ENCODE results near the gene TMEM161B.
A peak's percentile ranks its signal among the peaks of the same experiment; 100 is the strongest.

TMEM161B gene

DNA sequence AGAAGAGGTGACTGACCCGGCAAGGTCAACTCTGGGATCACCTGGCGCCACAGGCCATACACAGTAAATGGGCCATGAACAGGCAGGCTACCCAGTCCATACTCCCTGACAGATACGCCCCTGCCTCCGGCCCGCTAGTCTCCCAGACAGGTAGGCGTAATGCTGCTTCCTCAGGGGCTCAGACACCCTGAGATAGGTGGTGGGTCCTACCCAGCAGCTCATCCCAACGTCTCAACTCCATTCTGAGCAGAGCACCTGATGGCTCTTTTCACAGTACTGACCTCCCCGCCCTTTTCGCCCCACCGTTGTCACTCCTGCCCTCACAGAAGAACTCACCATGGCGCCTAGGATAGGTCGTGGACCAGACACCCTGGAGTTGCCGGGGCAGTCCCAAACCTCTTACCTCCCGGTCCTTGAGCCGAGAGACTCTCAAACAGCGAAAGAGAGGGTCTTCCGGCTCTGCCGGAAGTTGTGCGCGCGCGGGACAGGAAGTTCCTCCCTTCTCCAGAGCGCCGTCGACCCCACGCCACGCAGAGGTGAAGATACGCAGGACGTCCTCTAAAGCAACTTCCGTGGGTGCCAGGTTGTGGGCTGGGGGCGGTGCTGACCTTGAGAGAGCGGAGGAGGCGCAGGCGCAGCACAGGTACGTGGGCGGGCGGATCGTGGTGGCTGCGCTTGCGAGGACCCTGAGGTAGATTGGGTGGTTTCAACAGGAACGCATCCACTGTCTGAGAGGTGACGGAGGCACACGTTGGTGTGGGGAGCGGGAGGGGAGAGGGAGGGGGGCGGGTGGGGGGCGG lies at the start of gene TMEM161B:
TMEM161B (minus strand) TSS at position 461 of the 800 bp plus-strand sequence; CDS start at position 339, 122 bp downstream.
- DNase-seq (ENCODE audit: low spot score in 2 of 2): peak; percentile 86 to 96
- peaks cover 10% of the 10 kb centered on the region; the same call in 1 of the 2 replicates for H3K9me3 ChIP-seq
- H3K4me3 ChIP-seq: peak within 1 kb of the TSS; percentile 80
- peaks cover 31% of the 10 kb centered on the region for H3K36me3 ChIP-seq (replicated peaks)
- no peaks in the 10 kb centered on the region for H3K27me3 ChIP-seq (ENCODE audit: low read depth)
- H3K4me1 ChIP-seq: peaks cover 18% of the 10 kb centered on the region
- in situ Hi-C loops (cut with MboI; ENCODE audit: low sequenced_read_pairs): loop anchor here (10.0 kb wide), 1 partner anchor 406 kb away; no protein-coding TSS in a partner anchor

- H3K9me3 ChIP-seq: no peaks in the 10 kb centered on the region
- no peak overlapping the region for H3K4me3 ChIP-seq
- no peak for DNase-seq (ENCODE audit: low spot score in 2 of 2)
- 0 out of 2 replicates have a peak, but pooled peaks cover 2% of the 10 kb centered on the region for H3K4me1 ChIP-seq
- H3K27me3 ChIP-seq (ENCODE audit: low read depth): no peaks in the 10 kb centered on the region
- no peaks in the 10 kb centered on the region for H3K36me3 ChIP-seq (replicated peaks)
- in situ Hi-C loops (cut with MboI; ENCODE audit: low sequenced_read_pairs): no loop called here
Observed at GRCh38 chr5:88304356-88304755, 35.7 kb upstream of the TMEM161B start.

GRCh38 chr5:88298425-88298824 lies 29.8 kb upstream of the TMEM161B start:
- H3K9me3 ChIP-seq: no peaks in the 10 kb centered on the region
- no peak overlapping the region for H3K4me3 ChIP-seq
- no peak for DNase-seq (ENCODE audit: low spot score in 2 of 2)
- H3K27me3 ChIP-seq (ENCODE audit: low read depth): no peaks in the 10 kb centered on the region
- no peaks in the 10 kb centered on the region for H3K4me1 ChIP-seq
- in situ Hi-C loops (cut with MboI; ENCODE audit: low sequenced_read_pairs): no loop called here
- H3K36me3 ChIP-seq (replicated peaks): no peaks in the 10 kb centered on the region

DNA sequence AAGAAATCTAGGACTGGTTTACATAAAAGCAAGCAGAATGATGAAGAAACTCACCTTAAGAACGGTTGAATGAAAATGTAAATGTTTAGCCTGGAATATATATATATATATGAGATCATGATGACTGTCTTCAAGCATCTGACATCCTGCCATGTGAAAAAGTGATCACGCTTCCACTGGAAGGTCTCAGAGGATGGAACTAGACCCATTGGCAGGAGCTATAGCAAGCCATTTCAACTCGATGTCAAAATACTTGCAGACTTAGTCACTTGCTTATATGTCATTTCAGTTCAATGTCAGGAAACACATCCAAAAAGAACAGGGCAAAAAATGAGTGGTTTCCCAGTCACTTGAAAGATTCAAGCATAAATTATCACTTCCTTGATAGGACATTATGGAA lies 22.2 kb upstream of the TMEM161B start:
- in situ Hi-C loops (cut with MboI; ENCODE audit: low sequenced_read_pairs): no loop called here
- no peak overlapping the region for H3K4me3 ChIP-seq

DNA sequence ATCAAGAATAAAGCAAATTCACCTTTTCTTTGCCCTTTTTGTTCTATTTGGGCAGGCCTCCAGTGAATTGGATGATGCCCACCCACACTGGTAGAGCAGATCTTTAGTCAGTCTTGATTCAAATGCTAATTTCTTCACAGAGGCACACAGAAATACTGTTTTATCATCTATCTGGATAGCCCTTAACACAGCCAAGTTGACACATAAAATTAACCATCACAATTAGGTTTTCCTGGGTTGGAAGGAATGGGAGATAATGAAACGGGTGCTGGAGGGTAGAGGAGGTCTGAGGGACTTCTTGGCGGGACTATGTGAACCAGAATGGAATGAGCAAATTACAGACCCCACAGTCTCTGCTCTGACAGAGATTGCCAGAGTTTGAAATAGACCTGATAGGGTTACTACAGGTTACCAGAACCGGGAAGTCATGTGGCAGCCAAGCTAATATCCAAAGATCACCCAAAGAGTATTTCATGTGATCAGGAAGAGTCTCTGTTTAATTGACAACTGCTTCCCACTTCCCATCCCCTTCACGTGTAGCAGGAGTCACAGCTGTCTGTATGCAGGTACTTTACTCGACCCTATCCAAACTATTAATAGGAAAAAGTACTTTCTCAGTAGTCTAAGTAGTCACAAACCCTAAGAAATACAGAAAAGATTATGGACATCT lies 20.0 kb upstream of the TMEM161B start:
- in situ Hi-C loops (cut with MboI; ENCODE audit: low sequenced_read_pairs): no loop called here
- peak in 1 of 2 experiments; percentile 12 for DNase-seq (ENCODE audit: low spot score in 2 of 2)
- H3K27me3 ChIP-seq (ENCODE audit: low read depth): no peaks in the 10 kb centered on the region
- H3K4me3 ChIP-seq: no peak overlapping the region
- H3K36me3 ChIP-seq (replicated peaks): peaks cover 3% of the 10 kb centered on the region; the same call in 1 of the 2 replicates
- H3K9me3 ChIP-seq: no peaks in the 10 kb centered on the region
- H3K4me1 ChIP-seq: 0 out of 2 replicates have a peak, but pooled peaks cover 3% of the 10 kb centered on the region

More for the DNA sequence above, 22.2 kb upstream of the TMEM161B start:
- H3K27me3 ChIP-seq (ENCODE audit: low read depth): no peaks in the 10 kb centered on the region
- 0 out of 2 replicates have a peak, but pooled peaks cover 3% of the 10 kb centered on the region for H3K4me1 ChIP-seq
- H3K36me3 ChIP-seq (replicated peaks): no peaks in the 10 kb centered on the region
- H3K9me3 ChIP-seq: no peaks in the 10 kb centered on the region
- DNase-seq (ENCODE audit: low spot score in 2 of 2): no peak

DNA sequence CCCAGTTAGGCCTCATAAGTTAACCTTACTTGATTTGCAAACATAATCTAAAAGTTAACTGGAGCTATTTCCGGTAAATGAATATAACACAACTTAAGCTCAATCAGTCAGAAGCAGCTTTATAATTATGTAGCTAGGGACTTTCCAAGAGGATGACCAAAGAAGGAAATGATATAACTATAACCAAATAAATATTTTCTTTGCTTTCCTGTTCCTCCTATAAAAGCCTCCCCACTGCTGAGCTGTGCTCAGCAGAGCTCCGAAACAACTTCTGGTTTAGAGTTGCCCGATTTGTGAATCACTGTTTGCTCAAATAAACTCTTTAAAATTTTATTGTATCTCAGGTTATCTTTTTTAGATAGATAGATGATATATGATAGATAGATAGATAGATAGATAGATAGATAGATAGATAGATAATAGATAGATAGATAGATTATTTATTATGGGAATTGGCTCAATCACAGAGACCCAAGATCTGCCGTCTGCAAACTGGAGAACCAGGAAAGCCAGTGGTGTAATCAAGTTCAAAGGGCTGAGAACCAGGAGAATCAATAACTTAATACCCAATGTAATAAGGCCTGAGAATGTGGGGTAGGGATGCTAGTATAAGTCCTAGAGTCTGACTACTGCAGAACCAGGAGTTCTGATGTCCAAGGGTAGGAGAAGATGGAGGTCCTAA lies 19.3 kb upstream of the TMEM161B start:
- no peak overlapping the region for H3K4me3 ChIP-seq
- in situ Hi-C loops (cut with MboI; ENCODE audit: low sequenced_read_pairs): no loop called here
- 0 out of 2 replicates have a peak, but pooled peaks cover 3% of the 10 kb centered on the region for H3K4me1 ChIP-seq
- no peaks in the 10 kb centered on the region for H3K9me3 ChIP-seq
- no peak for DNase-seq (ENCODE audit: low spot score in 2 of 2)
- H3K36me3 ChIP-seq (replicated peaks): peaks cover 6% of the 10 kb centered on the region
- no peaks in the 10 kb centered on the region for H3K27me3 ChIP-seq (ENCODE audit: low read depth)

DNA sequence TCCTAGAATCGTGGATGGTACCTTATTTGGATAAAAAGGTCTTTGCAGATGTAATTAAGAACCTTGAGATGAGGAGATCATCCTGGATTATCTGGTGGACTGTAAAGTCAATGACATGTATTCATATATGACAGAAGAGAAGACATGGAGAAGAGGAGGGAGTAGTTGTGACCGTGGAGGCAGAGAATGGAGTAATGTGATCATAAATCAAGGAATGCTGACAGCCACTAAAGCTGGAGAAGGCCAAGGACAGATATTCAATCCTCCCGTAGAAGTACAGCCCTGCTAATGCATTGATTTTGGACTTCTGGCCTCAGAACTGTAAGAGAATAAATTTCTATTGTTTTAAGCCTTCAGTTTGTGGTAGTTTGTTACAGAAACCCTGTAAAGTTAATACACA lies 18.7 kb upstream of the TMEM161B start:
- Histone ChIP-seq H3K9me3 (no peaks in the 10 kb centered on the region), H3K4me3 (no peak overlapping the region), H3K4me1 (0 out of 2 replicates have a peak, but pooled peaks cover 3% of the 10 kb centered on the region), H3K27me3 (ENCODE audit: low read depth) (no peaks in the 10 kb centered on the region), H3K36me3 (replicated peaks) (peaks cover 13% of the 10 kb centered on the region)
- no peak for DNase-seq (ENCODE audit: low spot score in 2 of 2)
- in situ Hi-C loops (cut with MboI; ENCODE audit: low sequenced_read_pairs): no loop called here

DNA sequence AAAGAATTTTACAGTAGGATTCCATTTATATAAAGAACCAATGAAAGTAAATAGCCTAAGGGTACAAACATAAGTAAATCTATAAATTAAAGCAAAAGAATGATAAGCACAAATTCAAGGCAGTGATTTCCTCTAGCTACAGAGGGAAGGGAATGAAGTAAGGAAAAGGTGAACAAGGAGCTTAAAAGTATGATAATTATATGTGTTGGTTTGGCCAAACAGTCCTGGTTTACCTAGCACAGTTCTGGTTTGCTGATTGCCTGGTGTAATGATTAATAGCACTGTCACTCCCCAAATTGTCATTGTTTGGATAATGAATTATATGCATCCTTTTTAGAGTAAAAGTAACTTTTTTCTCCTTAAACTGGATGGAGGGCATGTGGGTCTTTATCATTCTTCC lies 15.0 kb upstream of the TMEM161B start:
- no peaks in the 10 kb centered on the region for H3K27me3 ChIP-seq (ENCODE audit: low read depth)
- DNase-seq (ENCODE audit: low spot score in 2 of 2): no peak
- in situ Hi-C loops (cut with MboI; ENCODE audit: low sequenced_read_pairs): no loop called here
- no peaks in the 10 kb centered on the region for H3K9me3 ChIP-seq
- H3K4me1 ChIP-seq: 0 out of 2 replicates have a peak, but pooled peaks cover 3% of the 10 kb centered on the region
- H3K36me3 ChIP-seq (replicated peaks): peaks cover 13% of the 10 kb centered on the region
- no peak overlapping the region for H3K4me3 ChIP-seq

DNA sequence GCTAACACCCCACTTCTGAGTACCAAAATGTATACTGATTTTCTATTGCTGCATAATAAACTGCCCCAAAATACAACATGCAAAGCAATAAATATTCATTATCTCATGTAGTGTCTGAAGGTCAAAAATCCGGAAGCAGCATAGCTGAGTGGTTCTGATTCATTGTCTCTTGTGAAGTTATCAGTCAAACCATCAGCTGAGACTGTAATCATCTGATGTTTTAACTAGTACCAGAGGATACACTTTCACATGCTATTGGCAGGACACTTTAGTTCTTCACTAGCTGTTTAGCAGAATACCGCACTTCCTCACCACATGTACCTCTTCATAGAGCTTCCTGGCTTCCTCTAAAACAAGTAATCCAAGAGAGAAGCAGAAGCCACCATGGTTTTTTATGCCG lies 12.7 kb upstream of the TMEM161B start:
- Histone ChIP-seq H3K9me3 (no peaks in the 10 kb centered on the region), H3K4me3 (no peak overlapping the region), H3K4me1 (no peaks in the 10 kb centered on the region), H3K27me3 (ENCODE audit: low read depth) (no peaks in the 10 kb centered on the region), H3K36me3 (replicated peaks) (peaks cover 15% of the 10 kb centered on the region)
- in situ Hi-C loops (cut with MboI; ENCODE audit: low sequenced_read_pairs): no loop called here
- no peak for DNase-seq (ENCODE audit: low spot score in 2 of 2)

GRCh38 chr5:88279584-88279983 lies 10.9 kb upstream of the TMEM161B start:
- Histone ChIP-seq H3K9me3 (no peaks in the 10 kb centered on the region), H3K36me3 (replicated peaks) (peaks cover 32% of the 10 kb centered on the region), H3K27me3 (ENCODE audit: low read depth) (no peaks in the 10 kb centered on the region), H3K4me1 (no peaks in the 10 kb centered on the region), H3K4me3 (no peak overlapping the region)
- no peak for DNase-seq (ENCODE audit: low spot score in 2 of 2)
- in situ Hi-C loops (cut with MboI; ENCODE audit: low sequenced_read_pairs): no loop called here

DNA sequence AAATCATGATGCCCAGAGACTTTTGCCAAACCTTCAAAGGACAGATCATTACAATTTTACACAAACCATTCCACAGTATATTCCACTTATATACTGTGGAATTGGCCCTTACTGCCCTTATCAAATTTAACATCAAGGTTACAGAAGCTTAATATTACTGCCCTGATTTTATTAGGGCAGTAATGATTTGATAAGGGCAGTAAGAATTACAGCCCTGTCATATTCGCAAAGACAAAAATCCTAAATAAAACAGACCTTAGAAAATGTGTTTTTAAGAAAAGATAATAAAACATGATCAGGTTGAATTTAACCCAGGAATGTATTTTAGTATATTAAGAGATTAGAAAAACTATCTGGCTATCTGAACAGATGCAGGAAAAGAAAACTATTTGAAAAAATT lies 7.7 kb upstream of the TMEM161B start:
- Histone ChIP-seq H3K4me3 (no peak overlapping the region), H3K9me3 (no peaks in the 10 kb centered on the region), H3K4me1 (peaks cover 4% of the 10 kb centered on the region; the same call in 1 of the 2 replicates), H3K27me3 (ENCODE audit: low read depth) (no peaks in the 10 kb centered on the region), H3K36me3 (replicated peaks) (peaks cover 37% of the 10 kb centered on the region)
- DNase-seq (ENCODE audit: low spot score in 2 of 2): no peak
- in situ Hi-C loops (cut with MboI; ENCODE audit: low sequenced_read_pairs): no loop called here

- H3K4me3 ChIP-seq: no peak overlapping the region
- no peak for DNase-seq (ENCODE audit: low spot score in 2 of 2)
- peaks cover 43% of the 10 kb centered on the region for H3K36me3 ChIP-seq (replicated peaks)
- H3K9me3 ChIP-seq: no peaks in the 10 kb centered on the region
- peaks cover 12% of the 10 kb centered on the region; the same call in 1 of the 2 replicates for H3K4me1 ChIP-seq
- in situ Hi-C loops (cut with MboI; ENCODE audit: low sequenced_read_pairs): no loop called here
- no peaks in the 10 kb centered on the region for H3K27me3 ChIP-seq (ENCODE audit: low read depth)
Observed at GRCh38 chr5:88275581-88275980, 6.9 kb upstream of the TMEM161B start.

- in situ Hi-C loops (cut with MboI; ENCODE audit: low sequenced_read_pairs): loop anchor here (10.0 kb wide), 1 partner anchor 406 kb away; no protein-coding TSS in a partner anchor
- DNase-seq (ENCODE audit: low spot score in 2 of 2): peak; percentile 27 to 33
- Histone ChIP-seq H3K36me3 (replicated peaks) (peaks cover 34% of the 10 kb centered on the region), H3K4me1 (peaks cover 18% of the 10 kb centered on the region), H3K27me3 (ENCODE audit: low read depth) (no peaks in the 10 kb centered on the region), H3K9me3 (peaks cover 10% of the 10 kb centered on the region; the same call in 1 of the 2 replicates), H3K4me3 (peak overlapping the region; percentile 80)
Observed at GRCh38 chr5:88269222-88269771, 652 bp upstream of the TMEM161B start.

All from HAP-1 (cell line).